GM04504 (cell line): ENCODE data around the gene NOX3.
"Not testable (repeated sequence)": the region's sequence is repeated elsewhere in the genome, so short reads cannot be mapped to it uniquely, and the experiment has no call there.

Experiments
- DNase-seq: peaks from one replicate; pipeline ENCODE4 v3.0.0-alpha.2; 2012; ENCODE audit warnings: low read depth

Gene NOX3

GRCh38 chr6:155470979-155471616 lies 15.5 kb upstream of the NOX3 start:
- DNase-seq = not testable (repeated sequence)

GRCh38 chr6:155468543-155468942 lies 12.9 kb upstream of the NOX3 start:
- DNase-seq = not testable (repeated sequence)

GRCh38 chr6:155466539-155466938 lies 10.9 kb upstream of the NOX3 start:
- no peak for DNase-seq

- DNase-seq = no peak
Measured at GRCh38 chr6:155461556-155461955, 5.9 kb upstream of the NOX3 start.

GRCh38 chr6:155454471-155454870 lies 1.2 kb downstream of the NOX3 start:
- no peak for DNase-seq

- no peak for DNase-seq
Measured at GRCh38 chr6:155454008-155454407, 1.6 kb downstream of the NOX3 start.

GRCh38 chr6:155452576-155452975 lies 3.1 kb downstream of the NOX3 start:
- no peak for DNase-seq

GRCh38 chr6:155451530-155451929 lies 4.1 kb downstream of the NOX3 start:
- not testable (repeated sequence) for DNase-seq

GRCh38 chr6:155450240-155450581 lies 5.4 kb downstream of the NOX3 start:
- DNase-seq = no peak

GRCh38 chr6:155449450-155450239 lies 6.0 kb downstream of the NOX3 start:
- DNase-seq = no peak

GRCh38 chr6:155448668-155449449 lies 6.8 kb downstream of the NOX3 start:
- no peak for DNase-seq

- no peak for DNase-seq
Measured at GRCh38 chr6:155447949-155448348, 7.7 kb downstream of the NOX3 start.

GRCh38 chr6:155444952-155445903 lies 10.4 kb downstream of the NOX3 start:
- DNase-seq = no peak

- no peak for DNase-seq
Measured at GRCh38 chr6:155444120-155444917, 11.3 kb downstream of the NOX3 start.

- DNase-seq = no peak
Measured at GRCh38 chr6:155443168-155443567, 12.5 kb downstream of the NOX3 start.

GRCh38 chr6:155442562-155442961 lies 13.1 kb downstream of the NOX3 start:
- DNase-seq = no peak

- DNase-seq = no peak
Measured at GRCh38 chr6:155441112-155441465, 14.6 kb downstream of the NOX3 start.

GRCh38 chr6:155440398-155441111 lies 15.1 kb downstream of the NOX3 start:
- no peak for DNase-seq

- DNase-seq = no peak
Measured at GRCh38 chr6:155439376-155439775, 16.3 kb downstream of the NOX3 start.

GRCh38 chr6:155436981-155437749 lies 18.5 kb downstream of the NOX3 start:
- no peak for DNase-seq
